Measurements from ENCODE around the gene DAPK1.

The DAPK1 gene

DNA sequence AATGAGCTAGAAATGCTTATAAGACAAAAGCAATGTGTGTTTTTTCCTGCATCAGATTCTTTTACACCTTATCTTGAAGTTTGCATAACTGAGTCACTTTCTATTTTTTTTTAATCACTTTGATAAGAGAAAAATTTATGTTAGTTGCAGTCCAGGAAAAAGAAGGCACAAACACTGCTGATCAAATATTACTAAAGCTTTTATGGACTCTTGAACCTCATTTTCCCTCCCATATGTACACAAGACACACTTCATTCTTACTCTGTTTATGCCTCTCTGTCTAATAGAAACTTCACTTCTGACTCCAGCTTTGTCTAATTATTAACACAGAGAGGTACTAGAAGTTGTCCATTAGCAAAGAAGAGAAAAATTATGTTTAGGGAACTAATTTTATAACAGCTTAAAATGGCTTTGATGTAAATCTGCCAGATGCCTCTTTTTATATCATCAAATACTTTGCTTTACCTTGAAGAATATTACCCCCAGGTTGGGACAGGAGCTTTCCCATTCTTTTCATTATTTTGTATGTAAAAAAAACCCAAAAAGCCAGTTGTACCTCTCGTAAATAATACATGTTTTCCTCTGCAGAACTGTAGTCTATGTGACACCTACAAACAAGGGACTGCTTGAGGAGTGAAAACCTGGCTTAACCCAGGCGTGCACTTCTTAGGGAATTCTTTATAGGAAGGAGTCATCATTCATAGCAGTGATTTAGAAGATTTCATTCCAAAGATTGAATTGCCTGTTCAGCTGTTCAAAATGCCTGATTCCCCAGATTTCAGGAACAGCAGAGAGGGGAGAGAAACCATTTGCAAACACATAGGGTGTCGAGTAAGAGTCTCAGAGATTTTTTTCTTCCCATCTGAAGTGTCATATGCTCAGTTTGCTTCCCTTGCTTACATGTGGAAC is 72.6 kb downstream of the DAPK1 start:
- no peak for DNase-seq

DNA sequence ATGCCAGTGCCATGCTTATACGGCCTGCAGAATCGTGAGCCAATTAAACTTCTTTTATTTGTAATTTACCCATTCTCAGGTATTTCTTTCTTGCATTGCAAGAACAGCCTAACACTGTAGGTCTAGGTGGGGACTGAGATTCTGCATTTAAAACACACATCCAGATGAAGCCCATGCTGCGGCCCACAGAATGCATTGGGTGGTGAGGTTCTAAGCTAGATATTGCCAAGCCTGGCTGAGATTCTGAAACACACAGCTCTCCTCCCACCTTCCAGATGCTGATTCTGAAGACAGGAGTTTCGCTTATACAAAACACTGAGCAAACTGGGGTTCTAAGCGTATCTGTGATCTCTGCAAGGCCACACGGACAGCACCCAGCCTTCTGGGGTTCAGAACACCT is 75.1 kb downstream of the DAPK1 start:
- DNase-seq = no peak

DNA sequence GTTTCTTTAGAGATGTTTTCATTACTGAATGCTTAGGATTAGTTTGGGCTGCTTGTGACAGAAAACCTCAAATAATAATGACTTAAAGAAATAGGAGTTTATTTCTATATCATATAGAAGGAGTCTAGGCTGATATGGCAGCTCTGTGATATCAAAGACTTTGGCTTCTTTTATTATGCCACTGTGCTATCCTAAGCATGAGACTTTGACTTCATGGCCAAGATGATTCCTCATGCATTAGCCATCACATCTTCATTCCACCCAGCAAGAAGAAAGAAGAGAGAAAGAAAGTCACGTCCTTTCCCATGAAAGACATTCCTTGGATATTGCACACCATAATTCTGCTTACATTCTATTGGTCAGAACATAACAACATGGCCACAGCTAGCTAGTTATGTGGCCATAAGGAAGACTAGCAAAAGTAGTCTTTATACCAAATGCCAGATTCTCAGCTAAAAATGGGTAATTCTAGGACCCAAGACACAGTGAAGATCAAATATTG is 76.2 kb downstream of the DAPK1 start:
- DNase-seq = no peak

DNA sequence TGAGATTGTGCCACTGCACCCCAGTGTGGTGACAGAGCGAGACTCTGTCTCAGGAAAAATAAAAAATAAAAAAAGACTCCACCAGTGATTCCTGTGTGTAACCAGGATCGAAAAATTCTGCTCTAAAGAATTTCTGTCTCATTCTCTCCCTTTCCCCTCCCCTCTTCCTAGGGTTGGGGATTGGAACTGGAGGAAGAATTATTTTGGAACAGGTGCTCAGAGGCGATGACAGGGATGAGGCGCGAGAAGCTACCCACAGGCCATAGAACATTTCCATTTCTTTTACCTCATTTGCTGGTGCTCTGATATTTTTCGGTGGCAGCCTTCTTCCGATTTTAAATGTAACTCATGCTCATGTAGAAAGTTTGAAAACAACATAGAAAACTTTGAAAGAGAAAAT is 80.1 kb downstream of the DAPK1 start:
- no peak for DNase-seq

DNA sequence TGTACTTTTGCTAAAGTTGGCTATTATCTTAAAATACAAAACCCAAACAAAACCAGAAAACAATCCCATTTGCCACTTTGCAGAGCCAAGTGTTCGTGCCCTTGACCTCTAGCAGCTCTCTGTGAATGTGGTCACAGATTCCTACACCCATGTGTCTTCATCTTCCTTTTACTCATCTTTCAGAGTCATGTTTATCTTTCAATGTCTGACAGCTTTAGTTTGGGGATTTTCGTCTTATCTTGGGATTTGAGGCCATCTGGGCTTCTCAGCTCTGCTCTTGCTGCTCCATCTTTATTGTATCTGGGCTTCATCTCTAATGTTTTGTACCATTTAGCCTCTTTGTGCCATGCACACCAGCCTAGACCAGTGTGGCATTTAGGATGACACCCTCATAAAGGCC is 81.0 kb downstream of the DAPK1 start:
- no peak for DNase-seq

DNA sequence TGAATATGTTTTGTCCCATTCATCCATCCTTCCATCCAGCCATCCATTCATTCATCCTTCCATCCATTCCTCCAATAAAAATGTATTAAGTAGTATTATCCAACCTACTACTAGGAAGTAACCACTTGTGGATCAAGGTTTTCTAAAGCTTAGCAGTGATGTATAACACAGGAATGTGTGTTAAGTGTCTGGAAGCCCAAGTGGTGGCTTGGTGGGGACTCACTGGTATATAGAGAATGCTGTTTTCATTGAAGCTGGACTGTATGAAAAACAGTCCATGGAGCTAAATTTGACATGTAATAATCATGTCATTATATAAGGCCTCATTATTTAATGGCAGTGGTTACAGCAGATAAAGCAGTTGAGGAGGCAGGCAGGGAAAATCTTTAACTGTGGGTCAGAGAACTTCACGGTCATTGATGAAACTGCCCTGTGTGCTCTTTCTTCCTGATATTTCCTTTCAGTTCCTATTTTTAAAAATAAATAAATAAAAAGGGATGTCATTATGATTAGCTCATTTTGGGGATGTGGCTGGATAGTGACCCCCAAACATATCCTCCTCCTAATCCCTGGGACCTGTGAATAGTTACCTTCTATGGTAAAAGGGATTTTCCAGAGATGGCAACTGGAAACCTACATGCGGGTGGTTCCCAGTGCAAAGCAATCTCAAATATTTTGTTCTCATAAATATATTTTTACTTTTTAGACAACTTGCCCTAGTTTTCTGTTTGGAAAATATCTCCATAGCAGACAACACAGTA is 82.3 kb downstream of the DAPK1 start:
- DNase-seq = no peak

DNA sequence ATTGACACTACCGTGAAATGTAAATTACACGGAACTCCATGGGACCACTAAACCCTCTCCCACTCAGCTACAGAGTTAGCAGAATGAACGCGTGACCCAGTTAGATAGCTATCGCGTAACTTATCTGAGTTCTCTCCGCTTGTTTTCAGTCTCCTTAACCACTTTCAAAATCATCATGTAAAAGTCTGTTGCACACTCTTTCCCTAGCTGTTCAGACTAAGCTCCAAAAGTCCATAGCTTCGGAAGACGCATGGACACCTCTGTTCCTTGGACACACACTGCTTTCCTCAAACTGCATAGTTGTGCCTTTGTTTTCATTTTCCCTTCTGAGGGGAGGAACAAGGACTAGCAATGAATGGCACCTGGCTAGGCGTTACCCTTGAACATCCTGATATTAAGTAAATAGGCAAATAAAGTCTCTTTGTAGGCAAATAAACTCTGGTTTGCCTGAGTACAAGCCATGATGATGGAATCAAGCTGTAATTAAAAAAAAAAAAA is 83.3 kb downstream of the DAPK1 start:
- no peak for DNase-seq

DNA sequence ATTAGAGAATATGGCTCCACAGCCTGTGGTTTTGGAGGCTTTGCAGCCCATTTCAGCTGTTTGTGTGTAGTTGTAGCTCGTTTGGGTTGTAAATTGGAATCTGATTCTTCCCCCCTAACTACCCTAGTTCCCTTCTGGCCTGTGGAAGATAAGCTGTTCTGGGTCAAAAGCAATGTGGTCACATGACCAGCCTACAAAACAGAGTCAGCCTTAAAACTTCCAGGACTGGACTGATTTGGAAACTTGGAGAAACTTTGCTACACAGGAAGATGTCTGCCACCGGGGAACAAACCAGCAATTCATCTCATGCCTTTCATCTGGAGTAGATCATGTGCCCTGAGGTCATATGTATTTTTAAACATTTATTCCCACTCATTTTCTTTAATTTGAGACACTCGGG is 83.8 kb downstream of the DAPK1 start:
- no peak for DNase-seq

DNA sequence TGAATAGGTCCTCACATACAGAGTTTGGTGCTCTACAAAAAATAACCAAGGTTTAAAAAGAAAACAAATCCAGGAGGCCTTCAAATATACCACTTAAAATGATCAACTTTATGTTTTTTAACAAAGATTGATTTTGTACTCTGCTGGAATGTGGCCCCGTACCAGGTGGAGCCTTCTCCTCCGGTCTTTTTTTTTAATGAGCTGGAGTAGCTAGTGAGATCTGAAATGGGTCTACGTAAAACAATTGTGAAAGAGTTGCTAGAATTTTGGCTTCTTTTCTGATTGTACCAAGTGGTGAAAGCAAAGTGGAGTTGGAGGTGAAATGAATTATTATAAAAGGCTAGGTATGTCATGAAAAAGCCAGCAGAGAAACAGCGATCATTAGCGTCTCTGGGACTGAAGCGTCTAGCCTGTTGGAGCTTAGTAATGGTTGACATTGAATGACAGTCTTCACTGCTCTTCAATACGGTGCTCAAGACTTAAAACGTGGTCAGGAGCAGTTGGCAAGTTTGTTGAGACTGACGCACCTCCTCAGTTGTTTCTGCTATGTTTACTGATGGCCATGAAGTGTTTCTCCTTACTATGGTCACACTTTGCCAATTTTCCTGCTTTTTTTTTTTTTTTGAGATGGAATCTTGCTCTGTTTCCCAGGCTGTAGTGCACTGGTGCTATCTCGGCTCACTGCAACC is 84.4 kb downstream of the DAPK1 start:
- no peak for DNase-seq

DNA sequence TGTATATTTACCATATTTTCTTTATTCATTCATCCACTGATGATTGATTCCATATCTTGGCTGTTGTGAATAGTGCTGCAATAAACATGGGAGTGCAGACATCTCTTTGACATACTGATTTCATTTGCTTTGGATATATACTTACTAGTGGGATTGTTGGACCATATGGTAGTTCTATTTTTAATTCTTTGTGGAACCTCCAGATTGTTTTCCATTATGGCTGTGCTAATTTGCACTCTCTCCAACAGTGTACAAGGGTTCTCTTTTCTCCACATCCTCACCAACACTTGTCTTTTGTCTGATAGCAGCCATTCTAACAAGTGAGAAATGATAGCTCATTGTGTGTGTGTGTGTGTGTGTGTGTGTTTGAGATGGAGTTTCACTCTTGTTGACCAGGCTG is 86.7 kb downstream of the DAPK1 start:
- DNase-seq = no peak

DNA sequence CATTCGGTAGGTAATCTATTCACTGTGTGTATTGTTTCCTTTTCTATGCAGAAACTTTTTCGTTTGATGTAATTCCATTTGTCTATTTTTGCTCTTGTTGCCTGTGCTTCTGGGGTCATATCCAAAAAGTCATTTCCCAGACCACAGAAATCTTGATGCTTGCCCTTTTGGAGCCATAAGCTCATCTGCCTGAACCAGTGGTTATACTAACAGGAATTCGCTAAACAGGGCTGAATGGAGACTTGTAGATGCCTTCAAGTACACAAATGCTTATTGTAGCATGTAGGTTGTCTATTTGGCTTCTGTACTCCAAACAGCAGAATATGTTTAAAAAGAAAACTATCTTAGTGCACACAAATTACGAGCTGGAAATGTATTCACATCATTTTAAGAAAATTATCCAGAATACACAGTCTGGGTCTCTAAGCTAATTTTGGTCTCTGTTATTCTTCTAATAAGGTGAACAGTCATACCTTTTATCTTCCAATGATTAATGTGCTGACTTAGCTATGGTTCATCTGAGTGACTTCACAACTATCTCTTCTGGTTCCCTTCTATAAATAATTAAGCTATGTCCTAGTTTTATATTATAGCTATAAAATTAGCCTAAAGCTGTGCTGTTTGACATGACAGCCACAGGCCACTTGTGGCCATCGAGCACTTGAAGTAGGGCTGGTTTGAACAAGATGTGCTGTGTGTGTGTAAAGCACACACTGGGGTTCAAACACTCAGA is 87.6 kb downstream of the DAPK1 start:
- DNase-seq = no peak

DNA sequence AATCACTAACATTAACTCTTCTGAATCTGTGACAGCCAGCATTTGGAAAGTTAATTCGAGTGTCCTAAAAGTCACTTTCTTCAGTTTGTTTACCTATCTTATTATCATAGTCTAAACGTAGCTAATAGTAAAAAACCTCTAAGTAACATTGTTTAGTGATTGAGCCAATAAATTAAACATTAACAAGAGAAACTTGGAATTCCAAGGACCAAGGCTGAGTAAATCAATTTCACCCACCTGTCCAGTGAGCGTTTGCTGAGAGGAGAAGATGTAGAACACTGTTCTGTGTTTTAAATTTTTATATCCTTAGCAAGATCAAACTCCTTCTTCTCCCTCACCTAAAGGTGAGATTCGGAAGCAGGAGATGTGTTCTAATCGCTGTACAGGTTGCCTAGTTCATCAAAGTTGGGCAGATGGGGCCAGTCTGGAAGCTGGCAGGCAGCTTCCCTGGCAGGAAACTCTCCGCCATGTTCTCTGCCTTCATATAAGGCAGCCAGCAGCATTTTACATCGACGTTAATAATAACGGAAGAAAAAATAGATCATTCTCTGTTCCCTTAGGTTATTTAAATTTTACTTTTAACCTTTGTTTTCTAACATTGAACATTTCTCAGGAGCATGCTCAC is 89.2 kb downstream of the DAPK1 start:
- DNase-seq = no peak

DNA sequence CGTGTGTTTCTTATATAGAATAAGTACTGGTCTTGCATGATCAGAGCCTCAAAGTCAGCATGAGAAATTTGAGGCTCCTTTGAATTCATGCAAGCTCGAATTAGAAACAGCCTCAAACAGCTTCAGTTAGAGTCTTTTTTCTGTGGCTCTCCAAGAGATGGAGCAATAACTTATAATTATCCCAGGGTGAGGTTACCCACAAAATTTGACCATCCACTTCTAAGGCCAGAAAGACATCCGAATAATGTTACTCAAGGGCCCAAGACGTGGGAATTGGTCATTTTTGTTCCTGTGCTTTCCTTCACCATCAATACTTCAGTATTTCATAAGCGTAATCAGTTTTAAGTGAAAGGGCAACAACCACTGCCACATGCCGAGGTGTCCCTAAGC is 89.7 kb downstream of the DAPK1 start:
- no peak for DNase-seq

DNA sequence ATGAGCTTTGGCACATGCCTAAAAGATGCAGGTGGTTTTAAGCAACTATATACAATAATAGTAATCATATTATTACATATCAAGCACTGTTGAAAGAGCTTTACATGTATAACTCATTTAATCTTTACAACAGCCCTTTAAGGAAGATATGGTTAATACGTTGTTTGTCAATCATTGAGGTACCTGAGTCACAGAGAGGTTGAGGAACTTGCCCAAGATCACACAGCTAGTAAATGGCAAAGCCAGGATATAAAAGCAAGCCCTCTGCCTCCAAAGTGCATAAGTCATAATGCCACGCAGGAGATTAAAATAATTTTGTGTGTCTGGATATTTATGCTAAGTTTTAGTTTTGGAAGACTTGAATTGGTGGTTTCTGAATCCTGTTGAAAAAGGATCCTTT is 90.2 kb downstream of the DAPK1 start:
- no peak for DNase-seq

DNA sequence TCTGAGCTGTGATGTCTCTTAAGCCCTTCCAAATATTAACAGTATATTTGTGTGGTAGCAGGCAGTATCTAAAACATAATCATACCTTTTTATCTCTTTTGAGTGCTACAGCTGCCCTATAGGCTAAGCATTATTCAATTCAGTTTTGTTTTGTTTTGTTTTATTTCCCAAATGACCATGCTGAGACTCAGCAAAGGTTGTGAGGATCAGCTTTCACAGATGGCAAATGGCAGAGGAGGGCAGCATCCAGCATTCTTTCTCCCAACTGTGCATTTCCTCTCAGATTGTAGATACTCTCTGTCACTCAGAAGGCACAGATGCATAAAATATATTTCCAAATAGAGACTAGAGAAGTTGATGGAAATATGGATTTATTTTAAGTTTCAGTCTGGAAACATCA is 90.7 kb downstream of the DAPK1 start:
- no peak for DNase-seq

DNA sequence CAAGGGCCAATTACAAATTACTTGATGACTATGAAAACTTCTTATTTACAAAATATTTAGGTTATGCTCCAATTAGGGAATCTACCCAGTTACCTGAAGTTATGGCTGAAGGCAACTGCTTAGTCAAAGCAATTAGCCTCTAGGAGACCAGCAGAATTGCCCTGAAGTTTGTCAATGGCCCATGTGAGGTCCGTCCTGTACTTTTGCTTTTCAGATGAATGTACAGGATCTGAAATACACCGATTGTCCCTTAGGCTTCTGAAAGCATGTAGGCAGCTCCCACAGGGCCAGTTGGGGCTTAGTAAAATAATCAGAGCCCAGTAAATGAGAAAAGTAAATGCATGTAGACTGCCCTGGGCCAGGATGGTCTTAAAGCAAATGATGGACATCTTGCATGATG is 93.3 kb downstream of the DAPK1 start:
- no peak for DNase-seq

DNA sequence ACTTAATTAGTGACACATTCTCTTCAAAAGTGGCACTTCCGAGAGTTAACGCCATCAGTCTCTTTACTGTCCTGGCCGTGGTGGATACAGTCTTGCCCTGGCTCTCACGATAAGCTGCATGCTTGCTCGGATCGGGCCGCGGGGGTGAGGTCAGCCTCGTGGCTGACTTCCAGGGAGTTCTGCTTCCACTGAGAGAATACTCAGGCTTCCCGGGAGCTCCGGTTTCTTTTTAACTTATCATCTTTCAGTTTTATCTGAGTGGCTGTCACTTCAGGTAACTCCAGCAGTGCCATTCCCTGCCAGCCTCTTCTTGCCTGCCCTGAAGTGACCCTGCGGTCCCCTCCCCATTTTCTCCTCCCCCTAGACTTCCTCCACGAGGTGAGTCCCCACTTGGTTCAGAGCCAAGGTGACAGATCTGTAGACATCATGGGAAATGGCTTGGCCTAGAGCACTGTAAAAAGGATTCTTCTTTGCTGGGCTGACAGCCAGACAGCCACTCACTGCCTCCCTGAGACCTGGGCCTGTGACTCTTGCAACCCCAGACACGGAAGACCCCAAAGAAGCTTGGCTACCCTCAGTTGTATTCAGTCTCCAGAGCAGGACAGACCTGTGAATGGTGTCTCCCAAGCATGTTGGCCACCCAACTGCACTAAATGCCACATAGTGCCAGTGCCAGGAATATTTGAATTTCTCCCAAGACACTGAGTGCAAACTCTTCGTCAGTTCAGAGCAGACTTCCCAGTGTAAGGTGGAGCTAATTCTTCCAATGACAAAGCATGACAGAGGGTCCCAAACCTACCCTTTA is 95.1 kb downstream of the DAPK1 start:
- DNase-seq = no peak

DNA sequence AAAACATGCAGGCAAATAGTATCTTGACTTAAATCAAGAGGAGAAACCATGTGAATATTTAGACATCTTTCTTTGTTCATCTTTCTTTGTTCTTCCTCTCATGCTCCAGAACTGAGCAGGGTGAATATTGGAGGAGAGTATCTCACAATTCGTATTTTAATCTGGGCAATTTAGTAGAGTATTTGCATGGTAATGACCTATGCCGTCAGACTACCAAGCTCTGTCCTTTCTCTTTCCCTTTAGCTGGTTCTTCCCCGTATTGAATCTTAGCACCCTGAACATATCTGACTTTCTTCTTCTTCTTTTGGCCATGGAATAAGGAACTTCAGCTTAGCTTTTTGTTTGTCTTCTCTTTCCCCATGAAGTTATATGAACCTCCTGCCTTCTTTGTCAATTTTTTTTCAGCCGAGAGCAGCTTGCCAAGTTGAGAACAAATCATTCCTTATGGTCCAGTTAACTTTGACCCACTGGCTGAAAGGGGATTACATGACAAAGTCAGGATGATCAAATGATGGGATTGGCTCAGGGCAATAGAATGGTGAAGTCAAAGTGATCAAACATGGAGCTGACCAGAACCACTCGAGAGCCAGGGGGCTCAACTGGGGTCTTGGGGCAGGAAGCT is 95.8 kb downstream of the DAPK1 start:
- no peak for DNase-seq

DNA sequence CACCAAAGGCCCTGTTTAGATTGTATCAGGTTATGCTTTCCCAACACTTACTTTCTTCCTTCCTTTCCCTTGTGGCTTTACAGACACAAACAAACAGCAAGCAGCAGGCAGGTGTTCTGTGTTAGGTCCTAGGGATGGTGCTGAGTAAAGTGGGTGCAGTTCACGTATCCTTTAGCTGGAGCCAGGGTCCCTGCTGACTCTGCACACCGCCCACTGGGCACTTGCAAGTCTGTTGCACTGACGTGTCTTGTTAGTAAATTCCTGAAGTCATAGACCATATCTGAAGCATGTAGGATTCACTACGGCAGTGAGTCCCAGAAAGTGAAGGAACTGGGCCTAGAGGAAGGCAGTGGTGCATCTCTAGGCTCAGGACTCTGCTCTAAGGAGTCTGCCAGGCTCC is 96.5 kb downstream of the DAPK1 start:
- DNase-seq = no peak

DNA sequence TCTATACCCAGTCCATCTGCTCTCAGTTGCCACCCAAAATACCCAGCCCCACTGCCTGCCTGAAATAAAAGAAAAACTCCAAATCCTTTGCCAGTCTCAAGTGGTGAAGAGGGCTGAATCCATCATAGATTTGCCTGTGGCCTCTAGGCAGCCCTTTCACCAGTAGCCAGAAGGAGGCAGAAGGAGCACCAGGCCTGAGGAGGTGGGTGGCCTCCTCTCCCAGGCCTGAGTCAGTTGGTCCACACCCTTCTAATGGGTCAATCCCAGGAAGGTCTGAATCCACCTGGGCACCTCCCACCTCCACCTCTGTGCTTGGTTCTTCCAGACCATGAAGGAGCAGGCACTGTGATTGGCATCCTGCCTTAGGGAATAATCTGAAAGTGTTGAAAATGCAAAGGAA is 97.0 kb downstream of the DAPK1 start:
- DNase-seq = no peak

DNA sequence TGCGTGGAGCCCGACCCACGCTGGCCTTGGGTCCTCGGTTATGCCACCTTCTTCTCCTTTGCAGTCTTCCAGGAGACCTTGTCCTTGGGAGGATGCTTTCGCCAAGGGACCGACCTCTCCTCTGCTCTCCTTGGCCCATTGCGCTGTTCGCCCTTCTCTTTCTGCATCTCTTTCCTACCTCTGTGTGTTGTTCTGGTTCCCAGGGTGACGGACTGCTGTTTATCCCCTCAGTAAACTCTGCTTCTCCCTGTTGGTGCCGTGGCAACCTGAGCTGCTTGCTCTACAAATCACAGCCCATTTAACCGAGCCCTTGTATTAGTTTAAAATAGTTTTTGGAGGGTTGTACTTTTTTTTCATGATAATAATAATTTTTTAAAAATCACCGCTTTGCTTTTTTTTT is 97.9 kb downstream of the DAPK1 start:
- DNase-seq = no peak
